Endothelial cell of umbilical vein (primary cell): ENCODE measurements around the gene PTPRD. TPM values are rescaled to one million over a fixed set of nuclear protein-coding genes. Genes with fewer than 3 reads are reported as not detected.

Experiments used
- BruUV-seq: library from RNA; stranded (reverse); fragments of 400-500 nt; replicated peaks from 2 replicates; lab custom pipeline; 2021; lab: Mats Ljungman, UMichigan
- CTCF ChIA-PET: fragments of 300-600, 350-600 bp; sonication (Branson Sonifier 250); formaldehyde crosslinking; loops from one replicate; lab custom pipeline; 2021; ENCODE audit warnings: antibody characterized with exemption, inconsistent platforms; lab: Charles Lee
- POLR2A ChIA-PET: fragments of 300-600, 350-600 bp; sonication (Branson Sonifier 250); formaldehyde crosslinking; loops from one replicate; lab custom pipeline; 2021; ENCODE audit warnings: antibody characterized with exemption, inconsistent platforms; lab: Charles Lee
- DNase-seq: peaks from one replicate; pipeline ENCODE4 v3.0.0-alpha.2; 2011; ENCODE audit warnings: low read depth, low spot score
- FAIRE-seq: peaks from 2 replicates; lab custom pipeline; 2011; peaks lifted over from hg19 to GRCh38; lab: Jason Lieb, UNC
- H2AFZ ChIP-seq: 2 replicates; pipeline ENCODE4 v1.6.0; 2012; ENCODE audit warnings: low read depth, low read length, control low read depth, inconsistent platforms
- H3K27ac ChIP-seq: 2 replicates; pipeline ENCODE4 v1.5.1; 2011; ENCODE audit warnings: low read depth, mild to moderate bottlenecking, control low read depth, low read length, moderate library complexity; ENCODE audit not compliant: insufficient read depth
- H3K27me3 ChIP-seq, 2 experiments: 2 replicates each; pipeline versions ENCODE4 v1.6.0 to v1.6.1; 2011; ENCODE audit warnings: low read length in 2 of 2, mixed read lengths in 1 of 2; ENCODE audit not compliant: control insufficient read depth in 2 of 2, insufficient read depth in 2 of 2
- H3K36me3 ChIP-seq, 2 experiments: 2 replicates in 1 of 2; 3 replicates in 1 of 2; pipeline ENCODE4 v1.5.1; 2011; ENCODE audit warnings: low read length in 2 of 2, mild to moderate bottlenecking in 1 of 2, moderate library complexity in 1 of 2; ENCODE audit not compliant: control insufficient read depth in 2 of 2, insufficient read depth in 2 of 2; ENCODE audit errors: extremely low read depth in 1 of 2
- H3K4me1 ChIP-seq: 3 replicates; pipeline ENCODE4 v1.5.1; 2011; ENCODE audit warnings: mild to moderate bottlenecking, low read length; ENCODE audit not compliant: control insufficient read depth, insufficient read depth; ENCODE audit errors: extremely low read depth
- H3K4me2 ChIP-seq: 2 replicates; pipeline ENCODE4 v1.6.1; 2011; ENCODE audit warnings: low read length, control low read depth, mixed read lengths; ENCODE audit not compliant: insufficient read depth
- H3K4me3 ChIP-seq, 3 experiments: fragments of 200-600 bp in 1 of 3; sonication (generic), shearing (Covaris generic) in 1 of 3; replicated peaks in 1 of 3; 2 replicates each; pipeline ENCODE4 v1.5.1; 2011 to 2016; ENCODE audit warnings: control low read depth in 3 of 3, low read length in 3 of 3, mild to moderate bottlenecking in 2 of 3, inconsistent platforms in 1 of 3, low read depth in 1 of 3, moderate library complexity in 1 of 3; ENCODE audit not compliant: insufficient read depth in 1 of 3
- H3K79me2 ChIP-seq: 2 replicates; pipeline ENCODE4 v1.6.0; 2012; ENCODE audit warnings: low read length, inconsistent platforms; ENCODE audit not compliant: control insufficient read depth, insufficient read depth
- H3K9ac ChIP-seq: replicated peaks from 2 replicates; pipeline ENCODE3; 2011; ENCODE audit warnings: low read length, control low read depth; ENCODE audit not compliant: insufficient read depth; ENCODE audit errors: extremely low read depth
- H3K9me1 ChIP-seq: replicated peaks from 3 replicates; pipeline ENCODE4 v1.6.0; 2011; ENCODE audit warnings: mild to moderate bottlenecking, low read length; ENCODE audit not compliant: control insufficient read depth, insufficient read depth; ENCODE audit errors: extremely low read depth
- H3K9me3 ChIP-seq: replicated peaks from 2 replicates; pipeline ENCODE4 v1.5.1; 2012; ENCODE audit warnings: low read length, inconsistent platforms; ENCODE audit not compliant: control insufficient read depth, insufficient read depth
- H4K20me1 ChIP-seq: replicated peaks from 2 replicates; pipeline ENCODE3; 2011; ENCODE audit warnings: mild to moderate bottlenecking, low read length; ENCODE audit not compliant: control insufficient read depth, insufficient read depth; ENCODE audit errors: extremely low read depth
- CTCF ChIP-seq, 2 donors: IDR thresholded peaks; 1 replicate in 1 of 2; 2 replicates in 1 of 2; pipeline ENCODE4 v1.5.1; 2011; ENCODE audit warnings: low read length in 2 of 2, mild to moderate bottlenecking in 2 of 2, moderate library complexity in 2 of 2, control low read depth in 1 of 2, inconsistent platforms in 1 of 2, low read depth in 1 of 2; ENCODE audit not compliant: insufficient read depth in 1 of 2; ENCODE audit errors: extremely low read depth in 1 of 2
- EZH2 ChIP-seq: IDR thresholded peaks from 2 replicates; pipeline ENCODE4 v1.6.1; 2012; ENCODE audit warnings: borderline replicate concordance, low read depth, mild to moderate bottlenecking, moderate library complexity, low read length, inconsistent platforms; ENCODE audit not compliant: severe bottlenecking
- FOS ChIP-seq: IDR thresholded peaks from 2 replicates; pipeline ENCODE4 v1.6.1; 2011; ENCODE audit warnings: mild to moderate bottlenecking, low read length, moderate library complexity, borderline replicate concordance; ENCODE audit not compliant: insufficient read depth
- JUN ChIP-seq: IDR thresholded peaks from 2 replicates; pipeline ENCODE4 v1.6.1; 2011; ENCODE audit warnings: borderline replicate concordance, low read depth; ENCODE audit not compliant: insufficient read length, insufficient read depth
- MYC ChIP-seq: IDR thresholded peaks from one replicate; pipeline ENCODE4 v1.6.1; 2011; ENCODE audit warnings: mild to moderate bottlenecking, low read depth, low read length
- POLR2A ChIP-seq: IDR thresholded peaks from 2 replicates; pipeline ENCODE4 v1.6.1; 2012; ENCODE audit warnings: low read depth, mild to moderate bottlenecking, control low read depth, low read length
- dilution Hi-C: fragments of 300-500 bp; cut with MboI; formaldehyde crosslinking; loops from one replicate; pipeline ENCODE4 v1.15.0; 2019; ENCODE audit warnings: low sequenced_read_pairs; ENCODE audit not compliant: extremely low pct_ligation_motif_present
- intact Hi-C: fragments of 100-400 bp; cut with micrococcal nuclease; formaldehyde crosslinking; loops from one replicate; pipeline ENCODE4 v1.10.0; 2022
- polyA plus RNA-seq, 4 experiments: library from polyadenylated mRNA; depleted of rRNA in 3 of 4; stranded (reverse) in 3 of 4; unstranded in 1 of 4; fragments of >200 nt; gene quantifications; 2 replicates each; pipeline versions ENCODE4 v1.2.1 to v1.2.3, GENCODE V29; 2011 to 2012; ENCODE audit warnings: missing spikeins in 1 of 4
- total RNA-seq: library from RNA; stranded (reverse); gene quantifications from 2 replicates; pipeline ENCODE4 v1.2.3, GENCODE V29; 2021
- TF ChIP-seq, protein P1 (sequence below): IDR thresholded peaks from 2 replicates; pipeline ENCODE4 v1.6.1; 2011; ENCODE audit not compliant: insufficient read depth, insufficient read length

The PTPRD gene
- total and polyA plus RNA-seq, 2 donors (not counting 3 experiments of a cell fraction or from before 2014, with no cell fraction given), result 5.5 to 5.7 TPM

- H4K20me1 ChIP-seq, result no peaks in the 10 kb centered on the region
- no peaks in the 10 kb centered on the region for H3K36me3 ChIP-seq
- no peak overlapping the region for H3K9ac ChIP-seq
- POLR2A ChIA-PET, result no interaction called here
- TF ChIP-seq CTCF (IDR thresholded peaks at IDR 0.05; ENCODE audit: extremely low read depth in 1 of 2, insufficient read depth in 1 of 2, low read depth in 1 of 2, low read length in 2 of 2) (no peak), JUN (no peak), FOS (no peak), EZH2 (no peak), POLR2A (no peak), MYC (no peak)
- TF ChIP-seq, protein P1, sequence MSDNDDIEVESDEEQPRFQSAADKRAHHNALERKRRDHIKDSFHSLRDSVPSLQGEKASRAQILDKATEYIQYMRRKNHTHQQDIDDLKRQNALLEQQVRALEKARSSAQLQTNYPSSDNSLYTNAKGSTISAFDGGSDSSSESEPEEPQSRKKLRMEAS, result no peak
- CTCF ChIA-PET, result no interaction called here
- intact Hi-C loops, result no loop called here
- H2AFZ ChIP-seq, result no peak overlapping the region
- DNase-seq (no peak), FAIRE-seq (no peak)
- H3K79me2 ChIP-seq, result no peaks in the 10 kb centered on the region
- no TSS peak for BruUV-seq
- H3K27me3 ChIP-seq, result no peaks in the 10 kb centered on the region
- H3K4me2 ChIP-seq, result no peak overlapping the region
- H3K27ac ChIP-seq, result no peak overlapping the region
- dilution Hi-C loops, result no loop called here
- H3K4me3 ChIP-seq, result no peak overlapping the region
- H3K4me1 ChIP-seq, result no peaks in the 10 kb centered on the region
- H3K9me3 ChIP-seq, result no peaks in the 10 kb centered on the region
- peaks cover 2% of the 10 kb centered on the region for H3K9me1 ChIP-seq
Measured at GRCh38 chr9:8693464-8693863, 1919.3 kb downstream of the PTPRD start.
